Urinary bladder (tissue), 4 donors: ENCODE results near the gene TMA7B. TPM values are rescaled to one million over a fixed set of nuclear protein-coding genes. Genes with fewer than 3 reads are reported as not detected.

Source experiments
- DNase-seq: peaks from one replicate; pipeline ENCODE4 v3.0.0-alpha.2; 2015; ENCODE audit errors: extremely low spot score
- H3K27ac ChIP-seq: one replicate; pipeline ENCODE4 v1.5.1; 2013; ENCODE audit warnings: low read depth, mild to moderate bottlenecking, moderate library complexity
- H3K36me3 ChIP-seq: one replicate; pipeline ENCODE4 v1.6.1; 2013; ENCODE audit warnings: mild to moderate bottlenecking, moderate library complexity; ENCODE audit not compliant: insufficient read depth
- H3K4me1 ChIP-seq: one replicate; pipeline ENCODE4 v1.6.1; 2013; ENCODE audit warnings: mild to moderate bottlenecking, moderate library complexity; ENCODE audit not compliant: insufficient read depth
- H3K4me3 ChIP-seq: one replicate; pipeline ENCODE4 v1.5.1; 2013; ENCODE audit warnings: low read depth, low read length
- WGBS: extraction: QIAGEN DNeasy Blood & Tissue Kit; methylation state at CpG from one replicate; pipeline ENCODE4 v1.1.7; 2013; 5-methylcytosine and 5-hydroxymethylcytosine counted together
- polyA plus RNA-seq: library from polyadenylated mRNA; stranded (reverse); fragments of 200-250 nt; gene quantifications from one replicate; pipeline ENCODE4 v1.2.3, GENCODE V29; 2013
- total RNA-seq: library from RNA; depleted of rRNA; stranded (reverse); fragments of >200 nt; gene quantifications from one replicate; pipeline ENCODE4 v1.2.3, GENCODE V29; 2014
- donor health status: healthy with polysubstance abuse.
- donor health status: healthy.

Gene TMA7B
- total and polyA plus RNA-seq, 2 donors = 0.26 TPM; not detected in 1

GRCh38 chr22:39967996-39968972, 8.1 kb downstream of the TMA7B start:
- Histone ChIP-seq H3K36me3 (no peaks in the 10 kb centered on the region), H3K4me1 (no peaks in the 10 kb centered on the region), H3K27ac (no peak overlapping the region), H3K4me3 (no peak overlapping the region)
- DNase-seq = no peak
- 56% methylated on average over 20 of the region's 20 CpGs for WGBS

DNA sequence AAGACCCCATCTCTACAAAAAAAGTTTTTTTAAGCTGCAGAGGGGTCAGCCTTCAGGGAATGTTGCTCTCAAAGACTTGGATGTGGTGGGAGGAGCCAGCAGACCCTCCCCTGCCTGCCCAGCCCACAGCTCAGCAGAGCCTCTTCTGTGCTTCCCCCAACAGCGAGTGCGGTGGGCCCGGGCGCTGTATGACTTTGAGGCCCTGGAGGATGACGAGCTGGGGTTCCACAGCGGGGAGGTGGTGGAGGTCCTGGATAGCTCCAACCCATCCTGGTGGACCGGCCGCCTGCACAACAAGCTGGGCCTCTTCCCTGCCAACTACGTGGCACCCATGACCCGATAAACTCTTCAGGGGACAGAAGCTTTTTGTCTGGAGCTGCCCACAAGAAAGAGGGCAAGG, 10.5 kb downstream of the TMA7B start:
- WGBS = 89% methylated on average over 10 of the region's 10 CpGs

DNA sequence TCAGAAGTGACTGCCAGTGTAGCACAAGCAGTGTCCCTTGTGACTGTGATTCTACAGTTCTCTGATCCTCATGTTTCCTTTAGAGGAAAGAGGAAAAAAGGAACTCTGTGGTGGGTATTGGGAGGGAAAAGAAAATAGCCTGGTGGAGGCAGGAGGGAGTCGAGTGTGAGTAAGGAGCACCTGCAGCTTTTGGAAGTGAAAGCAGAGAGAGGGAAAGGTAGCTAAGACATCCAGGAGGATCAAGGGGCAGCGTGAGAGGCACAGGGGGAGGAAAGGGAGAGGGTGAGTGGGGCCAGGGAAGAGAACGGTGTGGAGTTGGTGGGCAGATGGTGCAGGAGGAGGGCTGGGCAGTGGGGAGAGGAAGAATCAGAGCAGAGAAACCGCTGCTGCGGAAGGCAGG, 12.4 kb downstream of the TMA7B start:
- no peak for DNase-seq
- WGBS = 64% methylated on average over 5 of the region's 5 CpGs
- H3K4me3 ChIP-seq = no peak overlapping the region

More for the DNA sequence above, 10.5 kb downstream of the TMA7B start:
- Histone ChIP-seq H3K27ac (no peak overlapping the region), H3K36me3 (no peaks in the 10 kb centered on the region), H3K4me1 (no peaks in the 10 kb centered on the region), H3K4me3 (no peak overlapping the region)
- DNase-seq = no peak

DNA sequence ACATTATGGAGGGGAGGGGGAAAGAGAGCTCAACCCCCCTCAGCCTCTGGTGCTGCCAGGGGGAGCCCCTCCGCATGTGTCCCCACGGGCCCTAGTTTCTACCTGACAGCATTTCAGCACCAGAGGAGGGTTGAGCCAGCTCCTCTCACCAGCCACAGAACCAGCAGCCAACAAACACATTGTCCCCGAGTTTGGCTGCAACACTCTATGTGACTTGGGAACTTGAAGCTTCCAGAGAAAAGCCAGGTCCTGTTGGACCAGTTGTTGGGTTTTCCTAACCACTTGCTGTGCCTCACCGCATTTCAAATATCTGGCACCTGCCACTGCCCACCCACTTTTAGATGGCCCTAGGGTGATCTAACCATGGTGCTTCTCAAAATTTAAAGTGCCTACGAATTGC, 13.5 kb downstream of the TMA7B start:
- Histone ChIP-seq H3K27ac (no peak overlapping the region), H3K4me3 (no peak overlapping the region), H3K36me3 (no peaks in the 10 kb centered on the region), H3K4me1 (no peaks in the 10 kb centered on the region)
- 78% methylated on average over 5 of the region's 5 CpGs for WGBS
- no peak for DNase-seq

More for the DNA sequence above, 12.4 kb downstream of the TMA7B start:
- H3K4me1 ChIP-seq = no peaks in the 10 kb centered on the region
- H3K27ac ChIP-seq = no peak overlapping the region
- no peaks in the 10 kb centered on the region for H3K36me3 ChIP-seq

DNA sequence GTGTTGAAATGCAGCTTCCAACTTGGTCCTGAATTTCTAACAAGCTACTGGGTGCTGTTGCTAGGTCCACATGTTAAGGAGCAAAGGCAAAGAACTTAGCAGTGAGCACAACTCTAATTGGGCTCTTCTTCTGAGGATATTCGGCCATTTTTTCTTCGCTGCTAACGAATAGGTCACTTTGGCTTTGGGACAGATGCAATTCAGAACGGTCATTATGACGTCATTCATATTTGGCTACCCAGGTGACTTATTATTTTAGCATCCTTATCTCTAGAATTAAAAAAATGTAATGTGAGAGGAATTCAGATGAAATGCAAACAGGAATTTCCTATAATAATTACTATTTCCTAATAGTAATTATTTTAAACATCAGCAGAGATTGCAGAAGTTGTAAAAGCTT, 13.9 kb downstream of the TMA7B start:
- Histone ChIP-seq H3K4me3 (no peak overlapping the region), H3K4me1 (no peaks in the 10 kb centered on the region), H3K27ac (no peak overlapping the region), H3K36me3 (no peaks in the 10 kb centered on the region)
- WGBS = 79% methylated on average over 5 of the region's 5 CpGs
- DNase-seq = no peak

DNA sequence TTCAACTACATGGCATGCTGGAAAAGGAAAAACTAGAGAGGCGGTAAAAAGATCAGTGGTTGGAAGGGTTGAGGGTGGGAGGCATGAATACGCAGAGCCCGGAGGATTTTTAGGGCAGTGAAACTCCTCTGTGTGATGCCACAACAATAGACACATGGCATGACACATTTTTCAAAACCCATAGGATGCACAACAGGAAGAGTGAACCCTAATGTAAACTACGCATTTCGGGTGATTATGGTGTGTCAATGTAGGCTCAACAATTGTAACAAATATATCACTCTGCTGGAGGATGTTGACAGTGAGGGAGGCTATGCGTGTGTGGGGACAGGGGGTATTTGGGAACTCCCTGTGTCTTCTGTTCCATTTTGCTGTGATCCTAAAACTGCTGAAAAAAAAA, 18.9 kb downstream of the TMA7B start:
- WGBS = 80% methylated on average over 6 of the region's 6 CpGs
- no peak overlapping the region for H3K27ac ChIP-seq
- no peak for DNase-seq
- no peak overlapping the region for H3K4me3 ChIP-seq
- H3K36me3 ChIP-seq = no peaks in the 10 kb centered on the region
- no peaks in the 10 kb centered on the region for H3K4me1 ChIP-seq

DNA sequence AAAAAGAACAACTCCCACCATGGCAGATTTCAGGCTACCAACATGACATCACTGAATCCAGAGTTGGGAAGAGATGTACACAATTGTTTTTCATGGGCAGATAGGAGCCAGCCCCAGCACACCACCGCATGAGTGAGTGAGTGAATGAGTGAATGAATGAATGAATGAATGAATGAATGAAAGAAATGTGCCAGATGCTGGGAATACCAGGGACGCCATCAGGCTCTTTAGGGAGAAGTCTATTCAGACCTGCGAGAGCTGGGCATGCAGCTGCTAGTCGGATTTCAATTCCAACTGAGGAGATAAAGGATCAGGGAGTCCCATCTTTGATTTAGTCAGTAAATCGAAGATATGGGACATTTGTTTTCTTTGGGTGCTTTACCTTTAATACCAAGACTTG, 19.3 kb downstream of the TMA7B start:
- Histone ChIP-seq H3K4me3 (no peak overlapping the region), H3K4me1 (no peaks in the 10 kb centered on the region), H3K27ac (no peak overlapping the region), H3K36me3 (no peaks in the 10 kb centered on the region)
- WGBS = 84% methylated on average over 5 of the region's 5 CpGs
- DNase-seq = no peak

- H3K4me3 ChIP-seq = no peak overlapping the region
- H3K27ac ChIP-seq = no peak overlapping the region
- H3K4me1 ChIP-seq = no peaks in the 10 kb centered on the region
- no peak for DNase-seq
- WGBS = 59% methylated on average over 6 of the region's 6 CpGs
- no peaks in the 10 kb centered on the region for H3K36me3 ChIP-seq
These were observed 20.4 kb downstream of the TMA7B start for GRCh38 chr22:39980596-39980995.

DNA sequence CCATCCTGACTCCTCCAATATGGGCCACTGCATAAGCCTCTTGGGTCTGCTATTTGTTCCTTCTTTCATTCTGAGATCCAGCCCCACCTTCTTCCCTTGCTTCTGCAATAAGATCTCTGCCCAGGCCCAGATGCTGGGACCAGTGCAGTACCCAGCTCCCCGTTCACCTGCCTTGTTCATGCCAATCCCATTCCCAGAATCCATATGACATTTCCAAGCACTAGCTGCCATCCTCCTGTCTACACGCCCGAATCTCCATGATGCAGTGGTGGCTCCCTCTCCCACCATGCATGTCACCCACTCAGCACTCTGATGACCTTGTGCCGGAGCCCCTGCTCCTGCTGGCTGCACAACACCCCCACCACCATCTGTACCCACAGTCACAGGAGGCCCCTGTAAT, 23.1 kb downstream of the TMA7B start:
- H3K27ac ChIP-seq = no peak overlapping the region
- 93% methylated on average over 4 of the region's 4 CpGs for WGBS
- H3K36me3 ChIP-seq = no peaks in the 10 kb centered on the region
- no peak for DNase-seq
- no peak overlapping the region for H3K4me3 ChIP-seq
- no peaks in the 10 kb centered on the region for H3K4me1 ChIP-seq

DNA sequence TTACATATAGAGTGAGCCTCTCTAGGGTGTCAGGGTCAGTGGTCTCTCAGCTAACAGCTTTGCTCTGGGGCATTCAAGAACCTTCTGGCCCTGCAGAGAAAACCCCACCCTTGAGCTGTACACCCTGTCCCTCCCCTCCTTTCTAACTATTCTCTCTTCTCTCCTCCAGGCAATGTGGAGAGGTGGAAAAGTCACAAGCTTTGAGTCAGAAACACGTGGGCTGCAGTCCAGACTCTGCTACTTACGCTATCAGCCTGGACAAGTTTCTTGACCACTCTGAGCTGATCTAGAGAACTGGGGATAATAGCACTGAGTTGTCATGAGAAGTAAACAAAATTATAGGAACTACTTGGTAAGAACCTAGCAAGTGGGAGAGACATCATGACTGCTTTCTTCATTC, 23.8 kb downstream of the TMA7B start:
- H3K27ac ChIP-seq = no peak overlapping the region
- no peaks in the 10 kb centered on the region for H3K4me1 ChIP-seq
- H3K36me3 ChIP-seq = no peaks in the 10 kb centered on the region
- no peak for DNase-seq
- WGBS = 47% methylated on average over 2 of the region's 2 CpGs
- no peak overlapping the region for H3K4me3 ChIP-seq

GRCh38 chr22:39984746-39985145, 24.5 kb downstream of the TMA7B start:
- no peaks in the 10 kb centered on the region for H3K4me1 ChIP-seq
- H3K27ac ChIP-seq = no peak overlapping the region
- H3K4me3 ChIP-seq = no peak overlapping the region
- no peaks in the 10 kb centered on the region for H3K36me3 ChIP-seq
- DNase-seq = no peak
- 79% methylated on average over 2 of the region's 2 CpGs for WGBS

DNA sequence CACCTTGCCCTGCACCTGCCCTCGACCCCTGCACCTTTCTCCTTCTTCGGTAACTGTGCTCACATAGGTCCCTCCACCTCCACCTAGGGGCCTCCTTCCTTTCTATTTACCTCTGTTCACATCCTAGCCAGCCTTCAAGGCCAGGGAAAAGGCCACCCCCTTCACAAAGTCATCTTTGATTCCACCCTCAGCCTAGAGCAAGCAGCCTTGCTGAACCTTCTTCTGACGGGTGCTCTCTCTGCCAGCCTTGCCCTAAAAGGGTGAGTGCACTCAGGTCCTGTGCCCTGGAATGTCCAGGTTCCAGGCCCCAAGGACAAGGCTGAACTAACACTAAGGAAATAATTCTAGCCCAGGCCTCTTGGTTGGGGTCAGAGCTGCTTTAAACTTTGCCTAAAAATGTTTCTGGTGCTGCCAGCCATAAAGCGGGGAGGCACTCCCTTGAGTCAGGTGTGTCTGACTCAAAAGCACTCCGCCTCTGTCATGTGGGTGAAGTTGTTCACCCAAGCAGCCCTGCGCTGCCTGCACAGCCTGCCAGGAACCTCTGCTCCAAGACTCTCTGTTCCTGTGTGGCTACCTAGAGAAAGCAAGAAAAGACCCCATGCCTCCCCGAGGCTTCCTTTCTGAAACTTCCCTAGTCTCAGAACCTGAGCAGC, 25.3 kb downstream of the TMA7B start:
- H3K4me3 ChIP-seq = no peak overlapping the region
- DNase-seq = no peak
- no peaks in the 10 kb centered on the region for H3K4me1 ChIP-seq
- no peak overlapping the region for H3K27ac ChIP-seq
- no peaks in the 10 kb centered on the region for H3K36me3 ChIP-seq
- WGBS = 83% methylated on average over 7 of the region's 7 CpGs

DNA sequence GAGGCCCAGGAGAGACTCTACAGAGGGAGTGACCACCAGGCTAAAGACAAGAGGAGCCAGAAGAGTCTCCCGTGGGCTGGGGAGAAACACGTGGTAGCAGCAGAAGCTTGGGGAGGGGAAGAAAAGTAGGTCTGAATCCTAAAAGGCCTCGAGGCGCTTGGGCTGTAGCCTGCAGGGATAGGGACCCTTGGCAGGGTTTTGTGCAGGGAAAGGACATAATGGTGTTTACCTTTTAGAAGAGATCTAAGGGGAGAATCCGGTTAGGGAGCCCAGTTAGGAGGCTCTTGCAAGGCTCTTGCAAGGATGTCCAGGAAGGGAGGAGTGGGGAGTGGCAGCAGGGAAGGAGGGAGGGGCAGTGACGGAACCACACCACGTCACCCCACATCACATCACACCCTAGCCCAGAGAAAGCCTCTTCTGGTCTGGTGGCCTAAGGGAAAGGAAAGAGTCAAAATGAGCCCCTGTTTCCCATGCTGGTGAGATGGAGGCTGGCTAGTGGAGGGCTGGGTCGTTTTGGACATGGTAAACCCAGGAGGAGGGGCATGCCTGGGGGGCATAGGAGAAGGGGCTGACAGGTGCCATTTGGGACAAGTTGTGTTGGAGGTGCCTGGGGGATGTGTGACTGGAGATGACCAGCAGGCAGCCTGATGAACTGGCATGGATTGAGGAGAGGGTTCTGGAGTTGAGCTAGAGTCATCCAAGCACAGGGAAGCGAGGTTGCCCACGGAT, 28.4 kb downstream of the TMA7B start:
- 70% methylated on average over 10 of the region's 10 CpGs for WGBS
- Histone ChIP-seq H3K4me1 (no peaks in the 10 kb centered on the region), H3K27ac (no peak overlapping the region), H3K36me3 (no peaks in the 10 kb centered on the region), H3K4me3 (no peak overlapping the region)
- no peak for DNase-seq
